NOMO-1 treated with dmso at 0.1 percent for 144 hours (cell line): ENCODE data around the gene SLC46A1.
"Not testable (repeated sequence)": the region's sequence is repeated elsewhere in the genome, so short reads cannot be mapped to it uniquely, and the experiment has no call there.

Experiments used
- DNase-seq: peaks from one replicate; lab custom pipeline; 2025; ENCODE audit not compliant: unreplicated experiment; lab: John Stamatoyannopoulos, UW

SLC46A1 gene

DNA sequence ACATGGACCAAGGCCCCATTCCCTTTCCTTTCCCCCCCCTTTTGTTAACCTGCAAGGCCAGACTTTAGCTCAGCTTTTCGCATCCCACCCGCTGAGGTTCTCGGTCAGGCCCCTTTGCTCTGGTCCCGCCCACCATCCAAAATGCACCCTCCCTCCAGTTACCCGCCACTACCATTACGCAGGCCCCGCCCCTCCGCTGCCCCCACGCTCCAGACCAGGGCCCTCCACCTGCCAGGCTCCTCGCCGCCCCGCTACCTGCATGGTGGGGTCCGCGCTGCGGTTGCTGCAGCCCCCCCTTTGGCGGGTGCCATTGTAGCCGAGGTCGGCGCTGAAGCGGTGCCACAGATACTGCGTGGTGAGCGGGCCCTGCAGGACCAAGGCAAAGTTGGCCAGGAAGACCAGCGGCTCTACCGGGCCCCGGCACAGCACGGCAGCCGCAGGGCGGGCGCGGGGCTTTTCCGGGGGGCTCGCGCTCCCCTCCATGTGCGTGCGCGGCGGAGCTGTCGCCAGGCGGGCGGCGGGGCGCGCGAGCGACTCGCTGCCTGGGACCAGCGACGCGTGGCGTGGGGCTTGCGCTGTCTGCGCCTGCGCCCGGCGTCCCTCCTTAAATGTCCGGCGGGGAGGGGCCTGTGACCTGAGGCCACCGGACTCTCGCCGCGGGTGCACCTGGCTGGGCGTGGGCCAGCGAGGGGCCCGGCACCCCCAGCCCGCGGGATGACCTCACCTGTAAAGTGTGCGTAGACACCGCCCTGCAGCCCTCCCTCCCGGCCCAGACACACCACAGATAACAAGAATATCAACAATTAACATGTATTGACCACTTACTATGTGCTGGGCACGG lies at the start of gene SLC46A1:
Gene SLC46A1 (minus strand): TSS at position 581 of the 841 bp plus-strand sequence. CDS start 98 bp downstream, at position 483.
- peak; percentile 19 for DNase-seq

GRCh38 chr17:28449859-28450258 lies 43.8 kb upstream of the SLC46A1 start:
- no peak for DNase-seq

GRCh38 chr17:28447396-28447760 lies 41.4 kb upstream of the SLC46A1 start:
- DNase-seq, result no peak

DNA sequence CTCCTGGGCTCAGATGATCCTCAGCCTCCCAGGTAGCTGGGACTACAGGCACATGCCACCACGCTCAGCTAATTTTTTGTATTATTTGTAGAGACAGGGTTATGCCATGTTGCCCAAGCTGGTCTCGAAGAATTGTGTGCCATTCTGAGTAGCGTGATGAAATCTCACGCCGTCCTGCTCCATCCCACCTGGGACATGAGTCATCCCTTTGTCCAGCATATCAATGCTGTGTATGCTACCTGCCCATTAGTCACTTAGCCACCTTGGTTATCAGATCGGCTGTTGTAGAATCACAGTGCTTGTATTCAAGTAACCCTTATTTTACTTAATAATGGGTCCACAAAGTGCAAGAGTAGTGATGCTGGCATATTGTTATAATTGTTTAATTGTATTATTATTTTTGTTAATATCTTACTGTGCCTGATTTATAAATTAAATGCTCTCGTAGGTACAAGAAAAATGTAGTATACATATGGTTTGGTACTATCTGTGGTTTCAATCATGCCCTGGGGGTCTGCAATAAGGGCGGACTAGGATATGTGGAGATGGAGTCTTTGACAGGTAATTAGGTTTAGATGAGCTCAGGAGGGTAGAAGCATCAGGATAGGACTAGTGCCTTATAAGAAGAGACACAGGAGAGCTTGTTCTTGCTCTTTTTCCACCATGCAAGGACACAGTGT lies 40.8 kb upstream of the SLC46A1 start:
- DNase-seq, result no peak

DNA sequence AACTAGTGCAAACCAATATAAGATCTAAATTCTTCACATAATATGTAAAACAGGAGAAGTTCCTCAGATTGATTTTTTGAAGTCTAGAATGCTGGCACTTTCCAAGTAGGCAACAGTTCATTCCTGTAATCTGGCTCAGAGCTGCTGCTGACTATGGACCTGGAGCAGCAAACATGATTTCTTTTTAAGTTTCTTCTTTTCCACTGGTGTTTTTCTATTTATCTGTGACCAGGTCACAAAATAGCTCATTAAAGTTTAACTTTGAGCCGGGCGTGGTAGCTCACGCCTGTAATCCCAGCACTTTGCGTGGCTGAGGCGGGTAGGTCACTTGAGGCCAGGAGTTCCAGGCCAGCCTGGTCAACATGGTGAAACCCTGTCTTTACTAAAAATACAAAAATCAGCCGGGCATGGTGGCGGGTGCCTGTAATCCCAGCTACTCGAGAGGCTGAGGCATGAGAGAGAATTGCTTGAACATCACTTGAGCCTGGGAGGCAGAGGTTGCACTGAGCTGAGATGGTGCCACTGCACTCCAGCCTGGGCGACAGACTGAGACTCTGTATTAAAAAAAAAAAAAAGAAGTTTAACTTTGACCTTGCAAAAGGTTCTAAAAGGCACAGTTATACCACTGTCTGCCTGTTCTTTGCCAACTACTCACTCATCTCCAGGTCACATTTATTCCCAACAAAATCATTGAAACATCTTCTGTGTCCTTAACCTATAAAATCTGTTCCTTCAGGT lies 38.1 kb upstream of the SLC46A1 start:
- DNase-seq, result no peak

DNA sequence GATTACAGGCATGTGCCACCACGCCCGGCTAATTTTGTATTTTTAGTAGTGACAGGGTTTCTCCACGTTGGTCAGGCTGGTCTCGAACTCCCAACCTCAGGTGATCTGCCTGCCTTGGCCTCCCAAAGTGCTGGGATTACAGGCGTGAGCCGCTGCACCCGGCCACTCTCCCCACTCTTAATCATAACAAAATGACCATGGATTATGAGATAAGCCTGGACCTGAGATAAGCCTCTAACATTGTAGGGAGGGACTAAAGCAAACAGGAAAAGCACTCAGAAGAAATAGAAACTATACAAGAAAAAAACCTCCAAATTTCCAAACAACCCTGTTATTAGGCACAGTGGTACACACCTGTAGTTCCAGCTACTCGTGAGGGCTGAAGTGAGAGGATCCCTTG lies 28.3 kb upstream of the SLC46A1 start:
- DNase-seq, result not testable (repeated sequence)

GRCh38 chr17:28433721-28434120 lies 27.7 kb upstream of the SLC46A1 start:
- DNase-seq, result no peak

DNA sequence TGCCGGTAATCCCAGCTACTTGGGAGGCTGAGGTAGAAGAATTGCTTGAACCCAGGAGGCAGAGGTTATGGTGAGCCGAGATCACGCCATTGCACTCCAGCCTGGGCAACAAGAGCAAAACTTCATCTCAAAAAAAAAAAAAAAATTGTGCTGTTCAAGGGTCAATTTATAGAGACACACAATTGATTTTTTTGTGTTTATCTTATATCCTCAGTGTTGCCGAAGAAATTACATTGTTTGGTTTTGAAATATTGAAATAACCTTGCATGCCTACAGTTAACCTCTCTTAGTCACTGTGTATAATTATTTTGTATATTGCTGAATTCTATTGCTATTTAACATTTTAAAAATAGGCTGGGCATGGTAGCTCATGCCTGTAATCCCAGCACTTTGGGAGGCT lies 22.0 kb upstream of the SLC46A1 start:
- DNase-seq, result not testable (repeated sequence)

DNA sequence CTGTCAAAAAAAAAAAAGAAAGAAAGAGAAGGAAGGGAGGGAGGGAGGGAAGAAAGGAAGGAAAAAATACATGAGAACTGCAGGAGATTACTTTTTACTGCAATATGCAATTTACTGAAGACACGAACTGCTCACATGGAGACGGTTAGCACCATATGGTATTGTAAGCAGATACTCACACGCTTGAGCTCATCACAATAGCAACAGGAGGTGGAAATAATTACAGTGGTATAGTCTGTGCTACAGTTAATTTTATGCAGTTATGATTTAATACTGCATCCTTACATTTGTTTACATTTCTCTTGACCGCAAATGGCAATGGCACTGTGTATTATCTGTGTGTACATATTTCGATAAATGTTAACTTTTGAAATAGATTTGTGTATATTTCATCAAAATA lies 21.4 kb upstream of the SLC46A1 start:
- no peak for DNase-seq

DNA sequence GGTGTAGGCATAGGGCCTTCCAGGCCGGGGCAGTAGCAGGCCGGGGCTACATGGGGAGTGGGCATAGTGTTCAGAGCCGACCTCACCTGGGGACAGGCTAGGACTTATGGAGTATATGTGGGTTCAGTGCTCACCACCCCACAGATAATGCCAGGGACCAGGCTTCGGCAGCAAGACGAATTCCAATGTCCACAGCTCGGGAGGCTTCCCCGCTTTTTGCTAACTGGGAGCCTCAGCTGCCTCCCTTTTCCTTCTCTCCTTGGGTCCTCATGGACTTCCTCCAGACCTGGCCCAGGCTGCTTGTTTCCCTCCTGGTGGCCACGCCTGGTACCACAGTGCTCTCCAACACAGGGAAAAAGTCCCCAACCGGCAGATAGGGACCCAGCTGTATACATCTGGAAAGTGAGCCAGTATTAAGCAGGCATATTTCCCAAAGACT lies 20.1 kb upstream of the SLC46A1 start:
- DNase-seq, result no peak

- no peak for DNase-seq
Observed at GRCh38 chr17:28425206-28425605, 19.2 kb upstream of the SLC46A1 start.

DNA sequence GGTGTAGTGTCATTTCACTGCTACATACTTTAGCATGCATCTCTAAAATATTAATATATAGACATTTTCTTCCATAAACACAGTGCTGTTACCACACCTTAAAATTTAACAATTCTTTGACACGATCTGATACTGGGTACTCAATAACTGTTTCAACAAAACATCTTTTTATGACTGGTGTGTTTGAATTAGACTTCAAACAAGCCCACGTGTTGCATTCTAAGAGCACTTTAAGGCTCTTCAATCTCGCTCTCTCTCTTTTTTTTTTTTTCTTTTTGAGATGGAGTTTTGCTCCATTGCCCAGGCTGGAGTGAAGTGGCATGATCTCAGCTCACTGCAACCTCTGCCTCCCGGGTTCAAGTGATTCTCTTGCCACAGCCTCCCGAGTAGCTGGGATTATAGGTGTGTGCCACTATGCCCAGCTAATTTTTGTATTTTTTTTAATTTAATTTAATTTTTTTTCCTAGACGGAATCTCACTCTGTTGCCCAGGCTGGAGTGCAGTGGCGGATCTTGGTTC lies 15.8 kb upstream of the SLC46A1 start:
- DNase-seq, result no peak

- peak; percentile 53 for DNase-seq
Observed at GRCh38 chr17:28416703-28417311, 10.8 kb upstream of the SLC46A1 start.

DNA sequence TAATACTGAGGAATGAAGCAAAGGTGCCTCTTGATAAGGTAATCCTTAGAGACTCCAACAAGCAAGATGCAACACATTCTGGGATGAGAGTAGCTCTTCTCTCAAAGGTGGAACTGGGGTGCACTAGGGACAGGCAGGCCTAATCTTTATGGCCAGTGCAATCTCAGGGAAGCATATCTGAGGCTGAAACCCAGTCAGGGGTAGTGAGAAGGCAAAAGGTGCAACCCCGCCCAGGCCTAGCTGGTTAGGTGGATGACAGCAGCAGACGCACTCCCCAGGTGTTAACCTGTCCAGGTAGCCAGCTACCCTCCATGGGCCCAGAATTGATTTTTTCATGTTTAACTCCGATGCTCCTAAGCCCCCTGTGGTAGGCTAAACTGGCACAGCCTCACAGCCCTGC lies 9.9 kb upstream of the SLC46A1 start:
- DNase-seq, result no peak

DNA sequence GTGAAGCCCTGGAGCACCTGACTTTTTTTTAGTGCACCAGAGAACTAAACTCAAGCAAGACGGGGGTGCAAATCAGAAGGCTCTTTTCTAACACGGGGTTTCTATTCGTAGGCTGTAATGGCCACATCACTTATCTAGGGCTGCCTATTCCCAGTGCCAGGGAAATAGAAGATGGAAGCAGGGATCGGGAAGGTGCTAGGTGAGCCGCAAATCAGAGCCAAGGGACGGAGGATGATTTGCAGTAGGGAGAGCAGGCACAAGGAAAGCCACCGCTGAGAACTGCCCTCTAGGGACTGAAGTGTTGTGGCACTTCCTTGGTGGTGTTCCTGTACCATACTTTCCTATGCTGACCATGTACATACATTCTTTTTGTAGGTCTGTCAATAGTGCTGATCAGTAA lies 7.8 kb upstream of the SLC46A1 start:
- no peak for DNase-seq

DNA sequence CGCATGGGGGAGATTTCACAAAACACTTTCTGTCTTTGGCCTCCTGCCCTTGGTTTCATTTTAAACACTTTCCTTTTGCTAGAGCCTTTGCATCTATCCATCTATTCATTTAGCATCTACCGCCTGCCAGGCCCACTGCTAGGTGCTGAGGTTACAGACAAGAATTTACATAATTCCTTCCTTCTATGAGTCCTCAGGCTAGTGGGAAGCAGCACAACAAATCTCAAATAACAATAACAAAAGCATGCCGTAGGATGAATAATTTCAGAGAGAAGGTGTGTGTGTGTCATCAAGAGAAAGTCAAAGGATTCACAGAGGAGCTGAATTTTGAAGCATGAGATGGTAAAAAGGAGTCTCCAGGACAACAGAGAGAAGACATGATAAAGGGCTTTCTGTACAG lies 6.1 kb upstream of the SLC46A1 start:
- no peak for DNase-seq

GRCh38 chr17:28407974-28408306 lies 1.9 kb upstream of the SLC46A1 start:
- no peak for DNase-seq

GRCh38 chr17:28407130-28407973 lies 1.3 kb upstream of the SLC46A1 start:
- DNase-seq, result no peak

- DNase-seq, result no peak
Observed at GRCh38 chr17:28406473-28406814, 432 bp upstream of the SLC46A1 start.

DNA sequence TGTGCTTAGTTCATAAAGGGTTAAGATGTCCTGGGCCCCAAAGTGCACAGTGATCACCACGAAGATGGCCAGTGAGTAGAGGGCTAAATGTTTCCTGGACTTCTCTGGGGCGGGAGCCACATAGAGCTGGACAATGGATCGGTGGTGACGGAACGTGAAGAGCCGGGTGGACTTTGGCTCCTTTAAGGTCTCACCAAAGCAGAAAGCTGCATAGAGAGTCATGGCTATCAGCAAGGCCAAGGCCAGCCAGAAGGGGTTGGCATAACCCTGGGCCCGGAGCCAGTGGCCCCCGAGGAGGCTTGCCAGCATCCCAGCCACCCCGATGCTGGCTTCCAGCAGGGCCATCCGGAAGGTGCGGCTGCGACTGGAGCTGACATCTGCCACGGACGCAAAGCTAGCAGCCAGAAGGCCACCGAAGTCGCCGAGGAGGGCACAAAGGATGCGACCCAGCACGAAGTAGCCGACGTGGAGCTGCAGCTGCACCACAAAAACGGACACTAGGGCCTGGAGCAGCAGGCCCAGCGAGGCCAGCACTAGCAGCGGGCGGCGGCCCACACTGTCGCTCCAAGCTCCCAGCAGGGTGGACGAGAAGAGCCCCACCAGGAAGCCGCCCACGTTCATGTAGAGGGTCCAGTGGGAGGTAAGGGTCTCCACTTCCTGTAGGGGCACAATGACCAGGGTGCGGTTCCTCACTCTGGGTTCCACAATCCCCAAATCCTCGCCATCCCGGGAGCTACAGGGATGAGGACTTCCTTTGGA lies 1.0 kb downstream of the SLC46A1 start:
- DNase-seq, result no peak
